Kasumi-1 (cell line): ENCODE results near the gene CACNA1A.
"Not testable (repeated sequence)": the region's sequence is repeated elsewhere in the genome, so short reads cannot be mapped to it uniquely, and the experiment has no call there.

ENCODE experiments used
- DNase-seq, 2 experiments: peaks; one replicate each; lab custom pipeline; 2025; lab: John Stamatoyannopoulos, UW

CACNA1A gene

DNA sequence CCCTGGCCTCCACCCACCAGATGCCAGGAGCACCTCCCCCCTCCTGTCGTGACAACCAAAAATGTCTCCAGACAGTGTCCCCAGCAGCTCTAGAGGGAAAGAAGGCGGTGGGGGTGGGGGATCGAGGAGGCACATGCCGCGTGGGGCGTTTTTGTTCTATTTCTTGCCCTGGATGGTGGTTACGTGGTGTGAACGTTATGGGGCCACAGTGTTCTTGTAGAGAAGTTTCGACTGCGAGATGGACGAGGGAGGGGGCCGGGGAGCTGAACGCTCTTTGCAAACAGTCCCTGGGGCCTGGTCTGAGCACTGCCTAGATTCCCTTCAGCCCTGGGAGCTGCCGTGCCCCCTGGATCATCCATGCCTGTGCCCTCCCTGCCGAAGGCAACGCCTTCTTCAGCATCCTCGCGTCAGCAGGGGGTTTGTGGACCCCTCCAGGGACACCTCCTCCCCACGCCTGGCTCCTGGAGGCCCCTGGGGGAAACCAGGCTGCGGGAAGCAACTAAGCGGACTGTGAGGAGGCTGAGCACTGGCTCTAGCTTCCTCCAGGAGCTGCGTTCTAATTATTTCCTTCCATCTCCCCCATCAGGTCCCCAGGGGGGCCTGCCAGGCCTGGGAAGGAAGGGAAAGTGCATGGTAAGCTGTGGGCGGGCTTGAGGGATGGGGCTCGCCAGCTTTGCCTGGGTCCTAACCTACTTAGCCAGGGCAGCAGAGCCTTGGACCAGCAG, 224.6 kb downstream of the CACNA1A start:
- DNase-seq, result no peak

DNA sequence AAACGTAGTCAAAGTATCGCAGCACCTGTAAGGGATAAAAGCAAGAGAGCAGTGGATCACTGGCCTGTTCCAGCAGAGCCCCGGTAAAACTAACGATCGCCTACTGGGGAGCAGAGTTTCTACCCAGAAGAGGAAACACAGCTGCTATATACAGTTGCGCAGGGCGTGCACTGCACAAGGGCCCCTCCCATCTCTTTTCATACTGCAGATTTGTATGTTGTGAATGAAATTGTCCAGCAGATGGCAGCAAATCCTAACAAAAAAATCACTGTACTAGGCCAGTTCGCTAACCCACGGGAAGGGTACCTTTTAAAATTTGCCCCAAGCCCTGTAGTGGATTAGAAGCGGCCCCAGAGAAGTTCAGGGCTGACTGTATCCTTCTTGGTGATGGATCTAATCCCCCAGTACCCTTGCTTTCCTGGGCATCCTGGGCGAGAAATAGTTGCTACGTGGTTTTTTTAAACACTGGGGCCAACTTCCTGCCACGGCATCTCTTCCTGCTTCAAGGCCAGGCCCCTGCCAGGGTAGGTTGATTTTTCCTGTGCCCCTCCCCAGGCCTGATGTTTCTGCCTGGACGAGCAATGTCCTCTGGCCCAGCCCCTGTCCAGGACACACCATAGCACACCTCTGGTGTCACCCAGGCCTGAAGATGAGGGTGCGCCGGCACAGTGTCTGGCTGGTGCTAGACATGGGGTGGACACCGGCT, 229.0 kb downstream of the CACNA1A start:
- peak; percentile 86 to 91 for DNase-seq

DNA sequence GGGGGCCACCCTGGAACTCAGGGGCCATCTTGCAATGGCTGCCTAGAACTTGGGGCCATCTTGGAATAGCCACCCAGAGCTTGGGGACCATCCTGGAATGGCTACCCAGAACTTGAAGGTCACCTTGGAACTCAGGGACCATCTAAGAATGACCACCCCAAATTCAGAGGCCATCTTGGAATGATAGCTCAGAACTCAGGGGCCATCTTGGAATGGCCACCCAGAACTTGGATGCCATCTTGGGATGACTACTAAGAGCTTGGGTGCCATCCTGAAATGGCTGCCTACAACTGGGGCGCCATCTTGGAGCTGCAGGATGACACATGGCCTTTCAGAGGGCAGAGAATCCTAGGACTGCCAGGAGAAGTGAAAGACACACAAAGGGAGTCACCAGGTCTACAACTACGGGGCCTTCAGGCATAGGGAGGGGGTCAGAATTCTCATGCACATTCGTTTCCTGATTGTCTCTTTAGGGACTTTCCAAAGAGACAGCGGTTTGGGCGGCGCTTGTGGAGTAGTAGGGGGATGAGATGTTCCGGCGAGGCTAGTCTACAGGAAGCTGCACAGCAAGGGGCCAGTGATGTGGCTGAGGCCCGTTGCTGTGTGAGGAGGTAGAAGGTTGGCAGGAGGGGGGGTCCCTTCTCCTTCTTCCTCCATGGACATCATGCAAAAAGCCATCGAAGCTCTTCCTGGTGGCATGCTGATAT, 231.1 kb downstream of the CACNA1A start:
- DNase-seq, result no peak

DNA sequence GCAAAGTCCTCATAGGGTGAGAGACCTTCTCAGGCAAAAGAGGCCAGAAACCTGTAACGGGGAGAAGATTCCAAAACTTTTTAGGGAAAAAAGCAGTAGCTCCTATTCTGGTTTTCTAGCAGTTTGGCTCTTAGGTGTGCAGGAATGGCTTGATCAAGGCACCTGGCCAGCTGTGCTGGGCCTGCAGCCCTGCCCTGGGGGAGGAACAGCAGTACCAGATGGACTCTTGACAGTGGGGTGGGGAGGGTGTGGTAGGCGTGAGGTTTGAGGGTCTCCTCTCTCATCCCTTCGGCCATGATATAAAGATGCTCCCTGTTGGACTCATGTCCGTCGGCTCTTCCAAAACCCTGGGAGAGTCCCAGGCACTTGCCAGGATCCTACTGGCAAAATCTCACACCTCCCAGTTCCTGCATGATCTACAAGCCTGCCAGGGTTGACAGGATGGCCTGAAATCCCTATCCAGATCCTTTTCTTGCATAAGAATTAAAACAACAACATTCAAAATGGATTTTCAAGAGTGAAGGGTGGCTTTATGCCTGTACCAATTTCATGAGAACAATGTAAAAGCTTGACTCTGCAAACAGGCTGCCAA, 235.7 kb downstream of the CACNA1A start:
- DNase-seq, result no peak

DNA sequence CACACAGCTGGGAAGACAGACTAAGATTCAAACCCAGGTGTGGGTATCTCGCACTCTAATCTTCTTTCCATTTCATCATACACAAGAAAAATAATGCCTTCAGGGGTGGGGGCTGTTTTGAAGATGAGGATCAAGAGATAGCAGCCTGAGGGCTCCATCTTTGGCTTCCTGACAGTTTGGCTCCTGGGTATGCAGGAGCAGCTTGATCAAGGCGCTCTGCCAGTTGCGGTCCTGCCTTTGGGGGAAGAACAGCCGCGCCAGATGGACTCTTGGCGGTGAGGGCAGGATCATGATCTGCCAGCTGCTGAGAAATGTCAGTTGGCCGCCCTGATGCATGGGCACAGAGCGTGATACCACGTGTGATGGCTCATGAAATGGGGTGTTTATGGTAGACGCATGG, 236.9 kb downstream of the CACNA1A start:
- no peak for DNase-seq

DNA sequence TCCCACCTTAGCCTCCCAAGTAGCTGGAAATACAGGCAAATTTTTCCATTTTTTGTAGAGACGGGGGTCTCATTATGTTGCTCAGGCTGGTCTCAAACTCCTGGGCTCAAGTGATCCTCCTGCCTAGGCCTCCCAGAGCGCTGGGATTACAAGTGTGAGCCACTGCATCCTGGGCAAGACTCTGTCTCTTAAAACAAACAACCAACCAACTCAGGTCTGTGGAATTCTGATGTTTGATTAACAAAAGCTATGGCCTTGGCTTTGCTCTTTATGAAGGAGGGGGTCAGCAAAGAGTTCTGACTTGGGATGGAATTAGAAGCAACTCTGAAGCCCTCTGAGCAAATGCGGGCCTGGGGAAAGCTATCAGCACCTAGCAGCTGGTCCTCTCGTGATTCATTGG, 238.4 kb downstream of the CACNA1A start:
- no peak for DNase-seq

DNA sequence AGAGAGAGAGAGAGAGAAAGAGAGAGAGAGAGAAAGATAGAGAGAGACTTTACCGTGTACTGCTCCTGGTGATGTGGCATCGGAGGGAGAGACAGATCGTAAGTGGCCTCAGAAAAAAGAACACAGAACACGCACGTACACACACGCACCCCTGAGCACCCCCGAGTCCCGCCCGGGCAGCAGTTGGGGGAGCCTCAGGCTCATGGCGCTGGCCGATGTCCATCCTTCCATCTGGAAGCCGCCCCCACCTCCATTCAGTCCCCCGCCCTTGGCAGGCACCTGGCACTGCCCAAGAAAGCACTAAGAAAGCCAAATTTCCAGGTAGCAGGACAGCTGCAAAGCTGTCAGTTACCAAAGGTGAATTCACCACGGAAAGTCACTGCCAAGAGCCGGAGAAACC, 239.1 kb downstream of the CACNA1A start:
- no peak for DNase-seq

DNA sequence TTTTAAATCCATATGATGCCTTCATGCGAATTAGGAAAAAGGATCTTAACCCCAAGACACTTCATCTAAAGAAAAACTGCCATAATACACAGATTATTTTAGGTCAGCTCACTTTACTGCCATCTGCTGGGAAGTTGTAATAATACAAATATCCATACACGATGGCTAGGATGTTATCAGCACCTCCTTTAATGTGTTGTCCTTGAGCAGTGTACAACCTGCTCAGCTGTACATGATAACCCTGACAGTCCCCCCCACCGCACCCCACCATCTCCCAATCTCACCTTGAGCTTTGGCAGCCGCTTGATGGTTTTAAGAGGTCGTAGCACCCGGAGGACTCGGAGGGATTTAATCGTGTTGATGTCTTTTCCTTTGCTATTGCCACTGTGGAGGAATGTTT, 243.8 kb downstream of the CACNA1A start:
- DNase-seq, result peak; percentile 57 to 73

DNA sequence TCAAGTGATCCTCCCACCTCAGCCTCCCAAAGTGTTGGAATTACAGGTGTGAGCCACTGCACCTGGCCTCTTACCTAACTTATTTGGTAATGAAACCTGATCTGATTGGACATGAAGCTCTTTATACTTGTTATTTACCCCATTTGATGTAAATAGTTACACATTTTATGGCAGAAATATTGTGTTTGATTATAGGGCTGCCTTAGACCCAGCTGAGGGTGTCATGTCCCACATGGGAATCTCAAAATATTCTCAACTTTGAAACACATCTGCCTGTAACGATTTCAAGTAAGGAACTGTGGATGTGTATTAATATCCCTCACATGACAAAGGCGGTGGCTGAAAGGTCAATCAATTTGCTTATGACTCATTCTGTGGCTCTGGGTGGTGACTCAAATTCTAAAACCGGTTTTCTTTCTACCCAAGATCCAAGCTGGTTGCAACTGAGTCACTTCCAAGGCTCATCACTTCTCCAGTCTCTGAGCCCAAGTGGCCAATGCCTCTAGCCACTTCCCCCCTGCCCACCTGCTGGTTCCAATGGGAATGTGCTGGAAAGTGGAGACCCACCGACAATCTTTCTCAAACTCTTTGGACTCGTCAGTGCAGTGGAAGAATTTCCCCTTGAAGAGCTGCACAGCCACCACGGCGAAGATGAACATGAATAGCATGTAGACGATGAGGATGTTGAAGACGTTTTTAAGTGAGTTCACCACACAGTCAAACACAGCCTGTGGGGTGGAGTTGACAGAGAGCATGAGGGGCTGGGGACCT, 245.2 kb downstream of the CACNA1A start:
- DNase-seq, result peak; percentile 9 to 30

DNA sequence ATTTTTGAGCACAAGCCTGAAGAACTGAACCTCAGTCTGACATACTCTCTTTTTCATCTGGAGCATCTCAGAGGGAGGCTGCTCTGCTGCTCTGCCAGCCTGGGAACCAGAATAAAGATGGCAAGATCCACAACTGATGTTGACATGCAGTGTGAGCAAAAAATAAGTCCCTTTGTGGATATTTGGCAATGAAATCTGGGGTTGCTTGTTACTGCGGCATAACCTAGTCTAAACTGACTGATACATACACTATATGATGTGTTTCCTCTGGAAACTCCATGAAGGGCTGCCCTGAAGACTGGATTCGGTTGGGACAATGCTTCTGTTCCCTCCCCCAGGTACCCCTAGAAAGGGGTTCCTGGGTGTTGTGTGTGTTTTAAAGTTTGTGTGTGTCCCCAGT, 249.4 kb downstream of the CACNA1A start:
- no peak for DNase-seq

DNA sequence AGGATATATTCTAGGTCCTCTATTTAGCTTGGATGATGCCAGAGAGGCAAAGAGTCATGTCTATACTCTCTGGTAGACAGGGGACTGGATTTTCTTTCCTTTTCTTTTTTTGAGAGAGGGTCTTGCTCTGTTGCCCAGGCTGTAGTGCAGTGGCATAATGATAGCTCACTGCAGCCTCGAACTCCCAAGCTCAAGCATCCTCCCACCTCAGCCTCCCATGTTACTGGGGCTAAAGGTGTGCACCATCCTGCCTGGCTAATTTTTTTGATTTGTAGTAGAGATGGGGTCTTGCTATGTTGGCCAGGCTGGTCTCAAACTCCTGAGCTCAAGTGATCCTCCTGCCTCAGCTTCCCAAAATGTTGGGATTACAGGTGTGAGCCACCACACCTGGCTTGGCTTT, 249.9 kb downstream of the CACNA1A start:
- DNase-seq, result not testable (repeated sequence)

DNA sequence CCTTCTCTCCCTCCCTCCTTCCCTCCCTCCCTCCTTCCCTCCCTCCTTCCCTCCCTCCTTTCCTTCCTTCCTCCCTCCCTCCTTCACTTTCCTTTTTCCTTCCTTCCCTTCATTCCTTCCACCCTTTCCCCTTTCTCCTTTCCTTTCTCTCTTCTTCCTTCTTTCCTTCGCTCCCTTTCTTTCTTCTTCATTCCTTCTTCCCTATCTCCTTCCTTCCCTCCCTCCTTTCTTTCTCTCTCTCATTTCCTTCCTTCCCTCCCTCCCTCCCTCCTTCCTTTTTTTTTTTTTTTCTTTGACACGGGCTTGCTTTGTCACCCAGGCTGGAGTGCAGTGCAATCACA, 250.6 kb downstream of the CACNA1A start:
- DNase-seq, result no peak

DNA sequence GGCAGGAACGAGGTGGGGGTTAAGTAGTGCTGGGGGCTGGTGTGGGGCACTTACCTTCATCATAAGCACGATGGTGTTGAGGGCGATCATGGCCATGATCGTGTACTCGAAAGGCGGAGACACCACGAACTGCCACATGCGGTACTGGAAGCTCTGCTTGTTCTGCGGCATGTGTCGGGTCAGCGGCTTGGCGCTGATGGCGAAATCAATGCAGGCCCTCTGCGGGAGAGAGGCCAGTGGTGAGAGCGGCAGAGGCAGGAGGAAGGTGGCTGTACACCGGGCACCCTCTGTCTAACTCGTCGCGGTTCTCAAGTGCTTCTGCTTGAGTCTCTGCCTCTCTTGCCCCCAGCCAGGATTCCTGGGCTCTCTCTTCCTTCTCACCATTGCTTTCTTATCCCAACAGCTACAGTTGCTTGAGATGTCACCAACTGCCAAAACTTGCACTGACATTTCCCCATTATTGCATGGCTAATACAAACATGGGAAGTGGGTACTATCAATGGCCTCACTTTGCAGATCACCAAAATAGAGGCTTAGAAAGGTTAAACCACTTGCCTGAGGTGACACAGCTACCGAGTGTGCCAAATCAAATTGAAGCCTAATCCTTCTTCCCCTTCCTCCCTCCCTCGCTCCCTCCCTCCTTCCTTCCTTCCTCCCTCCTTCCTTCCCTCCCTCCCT, 251.1 kb downstream of the CACNA1A start:
- no peak for DNase-seq

DNA sequence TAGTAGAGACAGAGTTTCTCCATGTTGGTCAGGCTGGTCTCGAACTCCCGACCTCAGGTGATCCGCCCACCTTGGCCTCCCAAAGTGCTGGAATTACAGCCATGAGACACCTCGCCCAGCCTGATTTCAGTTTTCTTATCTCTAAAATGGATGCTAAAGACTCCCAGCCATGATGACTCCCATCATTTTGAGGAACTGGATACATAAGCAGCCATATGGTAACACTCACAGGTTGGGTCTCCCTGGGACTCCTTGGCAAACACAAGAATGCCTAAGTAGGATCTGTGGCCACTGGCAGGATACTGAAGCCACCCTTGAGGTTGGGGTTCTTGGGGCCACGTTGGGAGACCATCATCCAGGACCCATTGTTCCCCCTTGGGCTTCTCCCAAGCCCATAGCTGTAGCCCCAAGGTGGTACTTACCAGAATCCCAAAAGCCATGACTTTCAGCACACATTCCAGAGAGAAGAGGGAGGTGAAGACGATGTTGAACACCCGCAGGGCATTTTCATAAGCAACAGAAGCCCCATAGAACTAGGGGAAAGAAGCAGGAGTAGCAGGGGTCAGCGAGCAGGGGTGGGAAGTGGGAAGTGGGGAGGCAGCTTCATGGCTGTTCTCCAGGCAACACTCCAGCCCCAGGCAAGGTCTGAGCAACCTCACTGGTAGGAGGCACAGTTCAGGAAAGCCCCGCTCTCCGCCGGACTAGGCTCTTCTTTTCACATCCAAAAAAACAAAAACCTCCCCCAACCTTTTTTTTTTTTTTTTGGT, 253.5 kb downstream of the CACNA1A start:
- no peak for DNase-seq

DNA sequence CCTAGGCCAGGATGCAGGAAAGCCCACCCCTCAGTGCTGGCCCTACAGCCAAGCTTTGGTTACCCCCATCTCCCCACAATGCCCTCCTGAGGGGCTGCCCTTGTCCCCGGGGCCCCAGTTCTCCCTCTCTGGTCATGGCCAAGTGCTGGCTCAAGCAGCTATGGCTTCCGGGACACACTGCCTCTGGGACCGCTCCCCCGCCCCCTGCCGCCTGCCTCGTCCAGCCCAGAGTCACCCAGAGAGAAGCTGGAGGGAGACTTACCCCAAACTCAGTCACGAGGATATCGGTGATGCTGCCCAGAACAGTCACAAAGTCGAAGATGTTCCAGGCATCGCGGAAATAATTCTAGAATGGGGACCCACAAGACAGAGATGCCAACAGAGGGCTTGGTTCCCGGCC, 261.4 kb downstream of the CACNA1A start:
- DNase-seq, result no peak

DNA sequence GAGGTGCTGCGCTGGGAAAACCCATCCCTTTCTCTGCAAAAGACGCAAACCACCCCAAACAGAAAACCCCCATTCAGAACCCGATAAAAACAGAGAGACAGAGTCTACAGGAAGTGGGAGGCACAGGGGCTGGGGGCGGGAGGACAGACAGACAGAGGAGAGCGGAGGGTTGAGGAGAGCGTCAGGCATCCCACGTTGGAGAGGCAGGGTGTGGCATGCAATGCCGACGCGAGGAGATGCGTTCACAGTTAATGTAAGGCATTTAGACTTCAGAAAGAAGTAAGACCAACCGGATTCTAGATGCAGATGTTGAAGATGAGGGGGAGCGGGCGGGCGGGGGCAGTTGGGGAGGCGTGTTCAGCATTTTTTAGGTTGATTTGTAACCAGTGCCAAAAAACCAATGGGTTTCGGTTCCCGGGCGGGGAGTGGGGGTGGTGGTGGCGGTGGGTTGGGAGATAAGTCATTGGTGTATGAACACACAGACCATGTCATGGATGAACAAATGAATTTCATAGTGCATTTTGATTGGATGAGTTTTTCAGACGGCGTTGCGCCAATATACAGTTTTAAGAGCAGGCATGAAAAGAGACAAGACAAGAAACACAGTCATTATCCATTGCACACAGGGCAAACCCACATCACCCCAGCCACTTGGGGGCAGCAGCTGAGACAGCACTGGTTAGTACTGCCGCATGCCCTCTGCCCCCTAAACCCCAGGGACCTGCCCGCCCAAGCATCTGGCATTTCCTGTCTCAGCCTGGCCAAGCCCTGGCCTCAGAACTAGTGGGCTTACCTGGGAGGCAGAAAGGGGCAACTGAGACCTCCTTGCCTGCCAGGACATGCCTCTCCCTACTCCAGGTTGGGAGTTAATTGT, 264.8 kb downstream of the CACNA1A start:
- peak in 1 of 2 experiments; percentile 45 for DNase-seq

DNA sequence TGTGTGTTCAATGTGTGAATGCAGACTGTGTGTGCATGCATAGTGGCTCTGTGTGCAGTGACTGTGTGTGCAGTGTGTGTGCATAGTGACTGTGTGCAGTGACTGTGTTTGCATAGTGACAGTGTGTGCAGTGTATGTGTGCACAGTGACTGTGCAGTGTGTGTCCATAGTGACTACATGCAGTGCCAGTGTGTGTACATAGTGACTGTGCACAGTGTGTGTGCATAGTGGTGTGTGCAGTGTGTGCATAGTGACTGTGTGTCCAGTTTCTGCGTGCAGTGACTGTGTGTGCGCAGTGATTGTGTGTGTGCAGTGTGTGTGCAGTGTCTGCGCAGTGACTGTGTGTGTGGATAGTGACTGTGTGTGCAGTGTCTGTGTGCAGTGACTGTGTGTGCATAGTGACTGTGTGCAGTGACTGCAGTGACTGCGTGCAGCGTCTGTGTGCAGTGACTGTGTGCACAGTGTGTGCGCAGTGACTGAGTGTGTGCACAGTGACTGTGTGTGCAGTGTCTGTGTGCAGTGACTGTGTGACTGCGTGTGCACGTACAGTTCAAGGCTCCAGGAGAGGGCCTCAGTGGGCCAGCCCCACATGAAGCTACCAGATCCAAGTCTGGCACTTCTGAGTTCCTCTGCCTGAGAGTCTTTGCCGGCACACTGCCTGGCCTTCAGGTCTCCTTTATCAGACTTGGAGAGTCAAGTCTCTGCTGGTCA, 265.8 kb downstream of the CACNA1A start:
- DNase-seq, result no peak

DNA sequence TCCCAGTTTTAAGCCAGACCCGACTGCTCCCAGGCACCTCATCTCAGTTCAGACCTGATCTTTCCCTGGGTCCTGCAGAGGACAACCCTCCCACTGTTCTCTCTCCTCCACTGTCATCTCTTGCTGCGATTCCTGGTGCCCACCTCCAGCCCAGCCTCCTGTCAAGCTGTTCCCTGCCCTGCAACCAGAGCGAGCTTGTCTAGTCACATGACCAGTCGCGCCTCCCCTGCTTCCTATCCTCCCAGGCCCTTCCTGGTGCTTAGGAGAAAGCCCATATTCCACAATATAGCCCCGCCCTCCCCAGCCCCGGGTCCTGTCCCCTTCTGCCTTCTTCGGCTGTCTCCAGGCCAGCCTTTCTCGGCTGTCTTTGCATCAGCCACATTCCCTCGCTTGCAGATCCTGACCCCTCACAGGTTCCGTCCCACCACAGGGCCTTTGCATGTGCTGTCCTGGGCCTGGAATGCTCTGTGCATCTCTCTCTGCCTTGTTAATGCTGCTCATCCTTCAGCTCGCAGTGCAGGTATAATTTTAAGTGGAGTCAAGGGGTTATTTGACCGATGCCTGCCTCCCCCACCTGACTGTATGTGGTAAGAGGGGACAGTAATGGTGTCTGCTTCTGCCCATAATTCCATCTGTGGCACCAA, 267.3 kb downstream of the CACNA1A start:
- no peak for DNase-seq

DNA sequence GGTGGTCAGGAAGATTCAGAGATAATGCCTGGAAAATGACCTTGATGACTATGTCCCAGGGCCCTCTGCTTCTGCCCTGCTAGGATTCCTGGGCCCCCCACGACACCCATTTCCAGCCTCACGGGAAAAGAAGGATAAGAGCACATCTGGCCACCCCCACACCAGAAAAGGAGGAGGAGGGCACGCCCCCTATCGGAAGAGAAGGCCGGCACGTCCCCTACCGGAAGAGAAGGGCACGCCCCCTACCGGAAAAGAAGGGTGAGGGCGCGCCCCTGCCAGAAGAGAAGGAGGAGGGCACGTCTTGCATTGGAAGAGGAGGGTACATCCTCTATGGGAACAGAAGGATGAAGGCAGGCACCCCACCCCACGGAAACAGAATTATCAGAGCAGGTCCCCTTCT, 271.8 kb downstream of the CACNA1A start:
- DNase-seq, result peak; percentile 4 to 24
